Stimulated activated CD8-positive, alpha-beta memory T cell treated with anti-CD3 and anti-CD28 coated beads, Interleukin-15, amount 100 ng/mL, for 24 hours (primary cell): ENCODE data around the gene SPTBN1.
"Not testable (repeated sequence)": the region's sequence is repeated elsewhere in the genome, so short reads cannot be mapped to it uniquely, and the experiment has no call there.

Experiments
- DNase-seq: peaks from one replicate; pipeline ENCODE4 v3.0.0-alpha.2; 2020; ENCODE audit warnings: low read depth

The SPTBN1 gene

GRCh38 chr2:54675281-54675680, 219.2 kb downstream of the SPTBN1 start:
- DNase-seq, result no peak

DNA sequence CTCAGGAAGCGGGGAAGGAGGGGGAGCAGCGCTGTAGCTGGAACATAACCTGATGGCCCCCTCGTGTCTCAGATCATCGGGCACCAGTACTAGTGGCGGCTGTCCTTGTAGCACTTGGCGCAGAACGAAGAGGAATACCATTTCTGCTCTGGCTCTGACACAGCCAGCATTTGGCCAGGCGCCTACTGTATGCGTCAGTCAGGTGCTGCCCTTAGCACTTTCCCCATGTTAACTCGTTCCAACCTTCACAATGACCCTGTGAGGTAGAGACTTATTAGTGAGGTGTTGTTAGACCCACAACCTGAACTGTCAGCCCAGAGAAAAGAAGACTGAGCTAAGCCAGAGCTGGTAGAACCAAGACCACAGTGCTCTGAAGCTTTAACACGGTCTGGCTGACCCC, 219.6 kb downstream of the SPTBN1 start:
- no peak for DNase-seq

GRCh38 chr2:54676656-54677055, 220.5 kb downstream of the SPTBN1 start:
- no peak for DNase-seq

DNA sequence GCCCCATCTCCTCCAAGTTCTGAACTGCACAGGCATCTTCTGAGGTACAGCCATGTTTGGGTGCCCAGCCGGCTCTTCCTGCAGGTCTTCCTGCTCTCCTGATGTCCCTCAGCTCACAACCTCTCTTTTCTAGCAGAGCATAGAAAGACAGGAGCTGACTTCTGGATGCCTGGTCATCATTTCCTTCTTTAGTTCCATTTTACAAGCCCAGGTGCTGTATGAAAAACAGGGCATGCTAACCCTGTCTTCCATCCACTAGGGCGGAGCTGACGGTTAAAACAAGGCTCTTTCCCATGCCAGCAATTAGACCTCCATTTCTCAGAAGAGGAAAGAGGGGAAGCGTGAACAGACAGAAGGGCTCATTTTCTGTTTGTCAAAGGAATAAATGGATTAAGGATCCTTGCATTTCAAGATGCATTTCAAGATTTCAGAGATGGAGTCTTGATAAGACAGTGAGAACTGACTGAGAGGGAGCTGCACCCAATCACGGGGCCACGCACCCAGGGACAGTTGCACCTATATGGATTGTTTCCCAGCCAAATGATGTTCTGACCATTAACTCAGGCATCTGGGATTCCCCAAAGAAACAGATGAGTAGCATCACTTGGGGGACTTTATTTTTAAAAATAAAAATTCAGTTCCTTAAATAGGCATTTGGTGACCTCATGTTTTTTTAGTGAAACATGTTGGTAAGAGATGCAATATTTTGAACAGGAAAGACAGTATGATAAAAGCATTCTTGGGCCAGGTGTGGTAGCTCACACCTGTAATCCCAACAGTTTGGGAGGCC, 221.5 kb downstream of the SPTBN1 start:
- no peak for DNase-seq

DNA sequence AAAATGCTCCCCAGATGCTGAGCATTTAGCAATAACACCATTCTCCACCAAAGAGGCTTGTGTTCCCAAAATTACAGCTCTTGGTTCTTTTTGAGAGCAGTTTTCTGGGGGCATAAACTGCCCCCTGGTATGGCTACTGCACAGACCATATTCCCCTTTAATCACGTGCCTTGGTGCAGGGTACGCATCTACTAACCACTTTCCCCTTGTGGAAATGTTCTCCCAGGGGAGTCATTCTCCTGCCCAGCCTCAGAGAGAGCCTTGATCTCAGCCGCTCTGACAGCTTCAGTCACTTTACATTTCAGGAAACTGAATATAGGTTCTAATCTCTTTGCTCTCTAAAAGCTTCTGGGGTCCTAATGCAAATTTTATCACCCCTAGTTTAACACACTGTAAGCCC, 222.6 kb downstream of the SPTBN1 start:
- DNase-seq, result no peak

GRCh38 chr2:54680397-54681041, 224.4 kb downstream of the SPTBN1 start:
- DNase-seq, result no peak

- DNase-seq, result no peak
Measured at GRCh38 chr2:54681416-54681815, 225.3 kb downstream of the SPTBN1 start.

- no peak for DNase-seq
Measured at GRCh38 chr2:54683596-54683995, 227.5 kb downstream of the SPTBN1 start.

DNA sequence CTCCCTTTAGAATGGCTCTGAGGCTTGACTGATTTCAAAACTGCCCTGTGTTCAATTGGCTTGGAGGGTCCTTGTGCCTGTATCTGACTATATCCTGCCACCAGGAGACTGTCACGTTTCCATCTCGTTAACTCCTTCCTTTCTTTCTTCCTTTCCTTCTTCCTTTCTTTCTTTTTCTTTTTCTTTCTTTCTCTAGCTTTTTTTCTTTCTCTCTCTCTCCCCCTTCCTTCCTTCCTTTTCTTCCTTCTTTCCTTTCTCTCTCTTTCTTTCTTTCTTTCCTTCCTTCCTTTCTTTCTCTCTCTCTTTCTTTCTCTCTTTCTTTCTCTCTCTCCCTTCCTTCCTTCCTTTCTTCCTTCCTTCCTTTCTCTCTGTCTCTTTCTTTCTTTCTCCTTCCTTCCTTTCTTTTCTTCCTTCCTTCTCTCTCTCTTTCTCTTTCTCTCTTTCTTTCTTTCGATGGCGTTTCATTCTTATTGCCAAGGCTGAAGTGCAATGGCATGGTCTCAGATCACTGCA, 229.2 kb downstream of the SPTBN1 start:
- DNase-seq, result no peak

- DNase-seq, result no peak
Measured at GRCh38 chr2:54687595-54688152, 231.5 kb downstream of the SPTBN1 start.

GRCh38 chr2:54691445-54692135, 235.5 kb downstream of the SPTBN1 start:
- no peak for DNase-seq

- no peak for DNase-seq
Measured at GRCh38 chr2:54692556-54692955, 236.4 kb downstream of the SPTBN1 start.

GRCh38 chr2:54695378-54695777, 239.3 kb downstream of the SPTBN1 start:
- DNase-seq, result no peak

DNA sequence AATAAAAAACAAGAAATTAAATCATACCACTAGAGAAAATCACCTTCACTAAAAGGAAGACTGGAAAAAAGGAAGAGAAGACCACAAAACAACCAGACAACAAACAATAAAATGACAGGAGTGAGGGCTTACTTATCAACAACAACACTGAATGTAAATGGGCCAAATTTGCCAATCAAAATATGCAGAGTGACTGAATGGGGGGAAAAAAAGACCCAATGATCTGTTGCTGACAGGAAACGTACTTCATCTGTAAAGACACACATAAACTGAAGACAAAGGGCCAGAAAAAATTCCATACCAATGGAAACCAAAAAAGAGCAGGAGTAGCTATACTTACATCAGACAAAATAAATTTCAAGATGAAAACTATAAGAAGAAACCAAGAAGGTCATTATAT, 241.8 kb downstream of the SPTBN1 start:
- no peak for DNase-seq

DNA sequence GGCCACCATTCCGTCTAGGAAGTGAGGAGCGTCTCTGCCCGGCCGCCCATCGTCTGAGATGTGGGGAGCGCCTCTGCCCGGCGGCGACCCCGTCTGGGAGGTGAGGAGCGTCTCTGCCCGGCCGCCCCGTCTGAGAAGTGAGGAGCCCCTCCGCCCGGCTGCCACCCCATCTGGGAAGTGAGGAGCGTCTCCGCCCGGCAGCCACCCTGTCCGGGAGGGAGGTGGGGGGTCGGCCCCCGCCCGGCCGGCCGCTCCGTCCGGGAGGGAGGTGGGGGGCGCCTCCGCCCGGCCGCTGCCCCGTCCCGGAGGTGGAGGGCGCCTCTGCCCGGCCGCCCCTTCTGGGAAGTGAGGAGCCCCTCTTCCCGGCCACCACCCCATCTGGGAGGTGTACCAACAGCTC, 242.8 kb downstream of the SPTBN1 start:
- DNase-seq, result not testable (repeated sequence)

GRCh38 chr2:54699665-54700064, 243.5 kb downstream of the SPTBN1 start:
- no peak for DNase-seq

GRCh38 chr2:54701029-54701428, 244.9 kb downstream of the SPTBN1 start:
- DNase-seq, result no peak

- no peak for DNase-seq
Measured at GRCh38 chr2:54704238-54704637, 248.1 kb downstream of the SPTBN1 start.

GRCh38 chr2:54704688-54705605, 248.8 kb downstream of the SPTBN1 start:
- no peak for DNase-seq

GRCh38 chr2:54706622-54707021, 250.5 kb downstream of the SPTBN1 start:
- DNase-seq, result no peak

DNA sequence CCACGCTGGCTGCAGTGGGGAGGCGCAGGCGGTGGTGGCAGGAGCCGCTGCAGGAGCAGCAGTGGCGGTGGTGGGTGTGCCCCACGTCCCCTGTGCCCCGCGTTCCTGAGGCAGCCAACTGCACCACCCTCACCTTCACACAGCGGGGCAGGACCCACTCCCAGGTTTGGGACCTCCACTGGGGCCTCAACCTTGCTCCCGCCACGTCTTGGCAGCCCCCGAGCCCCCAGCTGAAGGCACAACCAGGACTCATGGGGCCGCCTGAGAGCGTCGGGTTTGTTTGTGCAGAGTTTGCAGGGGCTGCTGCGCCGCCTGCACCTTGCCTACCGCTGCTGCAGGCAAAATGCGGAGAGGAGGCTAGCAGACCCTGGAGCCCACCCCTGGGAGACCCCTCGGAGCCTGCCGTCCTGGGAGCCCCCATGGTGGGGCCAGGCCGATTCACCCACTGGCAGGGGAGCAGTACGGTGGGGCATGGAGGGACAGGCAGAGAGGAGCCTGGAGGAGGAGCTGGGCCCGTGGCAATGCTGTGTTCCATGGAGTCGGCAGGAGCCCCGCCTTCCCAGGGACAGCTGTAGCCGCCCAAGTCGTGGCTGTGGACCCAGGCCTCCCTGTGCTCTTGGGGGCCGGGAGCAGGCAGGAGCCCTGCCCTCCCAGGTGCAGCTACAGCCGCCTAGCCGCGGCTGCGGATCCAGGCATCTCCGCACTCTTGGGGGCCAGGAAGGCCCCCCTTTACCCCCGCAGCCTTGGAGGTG, 252.6 kb downstream of the SPTBN1 start:
- no peak for DNase-seq
